Brain microvascular endothelial cell (primary cell): ENCODE measurements around the gene SERPINF2.
"Not testable (repeated sequence)": the region's sequence is repeated elsewhere in the genome, so short reads cannot be mapped to it uniquely, and the experiment has no call there.

Source experiments
- DNase-seq: peaks from one replicate; pipeline ENCODE4 v3.0.0-alpha.2; 2020
- H3K27ac ChIP-seq: fragments of 250-450 bp; sonication (Bioruptor Pico); 2 replicates; pipeline ENCODE4 v1.5.1; 2020; ENCODE audit warnings: mild to moderate bottlenecking, moderate library complexity
- H3K27me3 ChIP-seq: fragments of 250-450 bp; sonication (Bioruptor Pico); replicated peaks from 2 replicates; pipeline ENCODE4 v1.5.1; 2020; ENCODE audit warnings: mild to moderate bottlenecking
- H3K36me3 ChIP-seq: fragments of 250-450 bp; sonication (Bioruptor Pico); replicated peaks from 2 replicates; pipeline ENCODE4 v1.5.1; 2020; ENCODE audit warnings: mild to moderate bottlenecking
- H3K4me3 ChIP-seq: 2 replicates; pipeline ENCODE4 v1.5.1; 2011; ENCODE audit warnings: low read depth, mild to moderate bottlenecking, control low read depth, low read length, moderate library complexity
- CTCF ChIP-seq: IDR thresholded peaks from 2 replicates; pipeline ENCODE4 v1.5.1; 2011; ENCODE audit warnings: low read depth, mild to moderate bottlenecking, moderate library complexity, low read length, control low read depth, inconsistent platforms; ENCODE audit errors: missing control alignments
- in situ Hi-C: cut with HindIII; loops from 2 replicates; pipeline ENCODE4 v1.10.0; 2017; ENCODE audit warnings: low sequenced_read_pairs, low pct_ligation_motif_present

Gene SERPINF2

GRCh38 chr17:1789936-1790335, 47.3 kb downstream of the SERPINF2 start:
- Histone ChIP-seq H3K27me3 (no peaks in the 10 kb centered on the region), H3K27ac (no peak overlapping the region), H3K36me3 (peaks cover 4% of the 10 kb centered on the region), H3K4me3 (no peak overlapping the region)
- no peak for DNase-seq
- in situ Hi-C loops, result loop anchor here (10.0 kb wide), 1 partner anchor 75 kb away; the partner anchor contains the start of gene TLCD2
- TF ChIP-seq CTCF, result no peak

GRCh38 chr17:1792495-1793446, 50.1 kb downstream of the SERPINF2 start:
- no peak for TF ChIP-seq CTCF
- Histone ChIP-seq H3K27me3 (no peaks in the 10 kb centered on the region), H3K27ac (no peak overlapping the region), H3K4me3 (no peak overlapping the region), H3K36me3 (no peaks in the 10 kb centered on the region)
- no peak for DNase-seq
- in situ Hi-C loops, result no loop called here

GRCh38 chr17:1793447-1793806, 50.8 kb downstream of the SERPINF2 start:
- Histone ChIP-seq H3K27ac (no peak overlapping the region), H3K4me3 (no peak overlapping the region), H3K27me3 (no peaks in the 10 kb centered on the region), H3K36me3 (no peaks in the 10 kb centered on the region)
- in situ Hi-C loops, result no loop called here
- TF ChIP-seq CTCF, result no peak
- no peak for DNase-seq

- H3K4me3 ChIP-seq, result no peak overlapping the region
- no peak for TF ChIP-seq CTCF
- H3K27ac ChIP-seq, result no peak overlapping the region
- in situ Hi-C loops, result no loop called here
- H3K27me3 ChIP-seq, result no peaks in the 10 kb centered on the region
- no peak for DNase-seq
- peaks cover 2% of the 10 kb centered on the region for H3K36me3 ChIP-seq
Measured at GRCh38 chr17:1796800-1797199, 54.1 kb downstream of the SERPINF2 start.

- no peak for TF ChIP-seq CTCF
- no peak overlapping the region for H3K27ac ChIP-seq
- H3K36me3 ChIP-seq, result peaks cover 2% of the 10 kb centered on the region
- no peaks in the 10 kb centered on the region for H3K27me3 ChIP-seq
- in situ Hi-C loops, result no loop called here
- DNase-seq, result no peak
- H3K4me3 ChIP-seq, result no peak overlapping the region
Measured at GRCh38 chr17:1797323-1797722, 54.7 kb downstream of the SERPINF2 start.

- H3K27me3 ChIP-seq, in situ Hi-C loops, H3K36me3 ChIP-seq, H3K27ac ChIP-seq, DNase-seq, H3K4me3 ChIP-seq: not testable (repeated sequence)
Measured at GRCh38 chr17:1797846-1798245, 55.2 kb downstream of the SERPINF2 start.
